ENCODE measurements around the gene RASAL1.

DNA sequence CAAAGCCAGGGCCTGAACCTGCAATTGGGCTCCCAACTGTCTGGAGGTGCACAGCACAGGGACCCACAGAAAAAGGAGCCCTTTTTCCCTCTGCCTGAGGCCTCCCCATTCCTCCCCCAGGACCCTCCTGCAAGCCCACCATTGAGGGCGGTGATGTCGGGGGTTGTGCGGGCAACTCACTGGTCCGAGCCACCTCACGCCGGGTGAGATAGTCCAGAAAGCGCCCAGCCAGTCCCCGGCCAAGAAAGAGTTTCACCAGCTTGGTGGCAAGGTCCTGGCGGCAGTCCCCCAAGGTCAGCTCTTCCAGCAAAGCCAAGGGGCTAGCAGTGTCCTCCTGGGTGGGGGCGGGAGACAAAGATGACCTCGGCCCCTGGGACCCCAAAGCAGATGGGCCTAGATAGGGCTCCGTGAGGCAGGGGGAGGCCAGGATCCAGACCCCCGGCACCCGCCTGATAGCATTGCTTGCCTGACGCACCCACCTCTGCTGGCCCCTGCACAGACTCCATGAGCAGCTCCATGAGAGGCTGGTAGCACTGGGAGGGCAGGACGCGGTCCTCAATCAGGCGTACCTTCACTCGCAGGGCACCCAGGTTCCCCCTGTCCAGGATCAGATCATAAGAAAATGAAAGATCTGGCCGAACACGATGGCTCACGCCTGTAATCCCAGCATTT, 20.0 kb downstream of the RASAL1 start:
- TF ChIP-seq, protein P1, sequence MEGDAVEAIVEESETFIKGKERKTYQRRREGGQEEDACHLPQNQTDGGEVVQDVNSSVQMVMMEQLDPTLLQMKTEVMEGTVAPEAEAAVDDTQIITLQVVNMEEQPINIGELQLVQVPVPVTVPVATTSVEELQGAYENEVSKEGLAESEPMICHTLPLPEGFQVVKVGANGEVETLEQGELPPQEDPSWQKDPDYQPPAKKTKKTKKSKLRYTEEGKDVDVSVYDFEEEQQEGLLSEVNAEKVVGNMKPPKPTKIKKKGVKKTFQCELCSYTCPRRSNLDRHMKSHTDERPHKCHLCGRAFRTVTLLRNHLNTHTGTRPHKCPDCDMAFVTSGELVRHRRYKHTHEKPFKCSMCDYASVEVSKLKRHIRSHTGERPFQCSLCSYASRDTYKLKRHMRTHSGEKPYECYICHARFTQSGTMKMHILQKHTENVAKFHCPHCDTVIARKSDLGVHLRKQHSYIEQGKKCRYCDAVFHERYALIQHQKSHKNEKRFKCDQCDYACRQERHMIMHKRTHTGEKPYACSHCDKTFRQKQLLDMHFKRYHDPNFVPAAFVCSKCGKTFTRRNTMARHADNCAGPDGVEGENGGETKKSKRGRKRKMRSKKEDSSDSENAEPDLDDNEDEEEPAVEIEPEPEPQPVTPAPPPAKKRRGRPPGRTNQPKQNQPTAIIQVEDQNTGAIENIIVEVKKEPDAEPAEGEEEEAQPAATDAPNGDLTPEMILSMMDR (conservative IDR thresholded peaks at IDR 0.05 in 1 of 2, IDR thresholded peaks at IDR 0.05 in 1 of 2; ENCODE audit: extremely low read depth in 1 of 2, insufficient read depth in 1 of 2, low read depth in 1 of 2, low read length in 2 of 2) = no peak
- TF ChIP-seq EZH2 (IDR thresholded peaks at IDR 0.05; ENCODE audit: borderline replicate concordance, low read length) = no peak
